GM21528 (cell line): ENCODE results near the gene GPR39.

ENCODE experiments used
- ATAC-seq: cut with Tn5 transposase; IDR thresholded peaks from one replicate; pipeline ENCODE4 v1.9.1; 2021; ENCODE audit warnings: mild to moderate bottlenecking, moderate library complexity; ENCODE audit not compliant: unreplicated experiment, low FRiP score

The GPR39 gene

GRCh38 chr2:132589111-132589830 lies 172.7 kb downstream of the GPR39 start:
- ATAC-seq, result no peak

DNA sequence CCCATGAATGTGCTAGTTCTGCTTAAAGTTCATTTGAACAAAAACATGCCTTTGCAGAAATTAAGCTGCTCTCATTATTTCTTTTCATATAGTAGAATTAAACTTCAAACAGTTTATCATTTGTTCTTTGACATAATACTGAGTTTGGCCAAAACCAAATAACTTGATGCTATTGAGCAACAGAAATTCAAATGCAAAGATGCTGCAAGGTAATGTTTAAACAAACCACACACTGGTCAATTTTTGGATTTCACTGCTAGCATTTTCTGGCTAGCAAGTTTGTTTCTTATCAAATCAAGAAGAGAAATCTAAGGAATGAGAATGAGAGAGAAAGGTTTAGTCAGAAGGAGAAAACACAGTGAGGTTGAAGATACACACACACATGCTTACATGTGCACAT lies 173.4 kb downstream of the GPR39 start:
- ATAC-seq, result no peak

GRCh38 chr2:132593171-132593570 lies 176.6 kb downstream of the GPR39 start:
- ATAC-seq, result no peak

DNA sequence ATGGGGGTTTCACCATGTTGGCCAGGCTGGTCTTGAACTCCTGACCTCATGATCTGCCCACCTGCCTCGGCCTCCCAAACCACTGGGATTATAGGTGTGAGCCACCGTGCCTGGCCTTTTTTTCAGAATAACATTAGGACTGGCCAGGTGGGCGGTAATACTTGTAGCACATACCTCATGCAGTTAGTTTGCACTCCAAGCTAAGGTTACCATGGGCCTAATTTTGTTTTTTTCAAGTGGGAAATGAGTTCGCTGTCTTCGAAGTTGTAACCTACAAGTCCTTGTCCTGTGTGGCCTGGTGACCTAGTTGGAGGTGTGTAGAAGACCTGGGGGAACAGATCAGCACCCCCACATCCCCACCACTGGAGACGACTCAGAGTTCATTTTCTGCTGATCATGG lies 178.6 kb downstream of the GPR39 start:
- ATAC-seq, result no peak

DNA sequence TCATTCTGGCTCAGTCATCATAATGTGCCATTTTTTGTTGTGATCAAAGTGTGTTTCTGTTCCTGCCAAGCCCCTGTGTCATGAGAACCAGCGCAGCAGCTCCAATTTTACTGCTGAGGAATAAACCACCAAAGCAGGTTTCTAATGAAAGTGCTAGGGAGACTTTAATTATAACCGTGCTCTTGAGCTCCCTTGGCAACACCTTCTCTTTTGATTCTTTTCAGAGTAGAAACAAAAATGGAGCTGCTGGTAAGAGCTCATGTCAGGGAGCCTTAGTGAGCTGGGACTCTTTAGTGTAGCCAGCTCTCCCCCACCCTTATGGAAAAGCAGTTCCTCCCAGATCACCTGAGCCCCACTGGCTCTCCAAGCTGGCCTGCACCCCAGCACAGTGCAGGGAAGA lies 179.1 kb downstream of the GPR39 start:
- ATAC-seq, result no peak

DNA sequence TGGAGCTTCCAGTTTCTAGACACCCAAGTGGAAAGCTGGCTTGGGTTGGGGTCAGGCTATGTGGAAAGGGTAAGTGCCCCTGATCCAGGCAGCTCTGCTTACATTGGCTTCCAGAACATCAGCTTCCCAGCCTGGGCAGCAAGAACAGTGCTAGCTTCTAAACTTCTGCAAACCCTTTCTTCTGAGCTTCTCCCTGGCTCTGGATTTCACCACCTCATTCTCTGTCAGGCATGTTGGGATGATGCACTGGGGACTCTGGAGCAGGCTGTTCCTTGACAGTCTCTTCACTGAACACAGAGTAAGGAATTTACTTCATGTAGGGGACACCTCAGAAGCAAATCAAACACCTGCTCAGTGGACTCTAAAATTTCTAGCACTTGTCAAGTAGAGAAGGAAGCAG lies 180.6 kb downstream of the GPR39 start:
- ATAC-seq, result no peak

- ATAC-seq, result no peak
These were observed 181.2 kb downstream of the GPR39 start for GRCh38 chr2:132597831-132598230.

DNA sequence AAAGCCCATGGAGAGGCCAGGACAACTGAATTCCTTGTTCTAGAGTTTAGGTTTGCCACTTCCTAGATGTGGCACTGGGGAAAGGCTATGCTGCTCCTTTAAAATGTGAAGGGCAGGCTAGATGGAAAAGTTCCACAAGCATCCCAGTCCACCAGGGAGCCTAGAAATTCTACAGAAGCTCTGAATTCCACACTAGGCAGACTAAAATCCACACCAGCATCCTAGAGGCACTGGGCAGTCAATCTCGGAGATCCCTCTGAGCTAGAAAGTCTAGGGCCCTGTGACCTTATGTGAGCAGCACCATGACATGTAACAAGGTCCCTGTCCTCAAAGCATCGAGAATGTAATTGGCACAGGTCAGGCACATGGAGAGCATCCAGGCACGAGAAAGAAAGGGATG lies 181.9 kb downstream of the GPR39 start:
- no peak for ATAC-seq

DNA sequence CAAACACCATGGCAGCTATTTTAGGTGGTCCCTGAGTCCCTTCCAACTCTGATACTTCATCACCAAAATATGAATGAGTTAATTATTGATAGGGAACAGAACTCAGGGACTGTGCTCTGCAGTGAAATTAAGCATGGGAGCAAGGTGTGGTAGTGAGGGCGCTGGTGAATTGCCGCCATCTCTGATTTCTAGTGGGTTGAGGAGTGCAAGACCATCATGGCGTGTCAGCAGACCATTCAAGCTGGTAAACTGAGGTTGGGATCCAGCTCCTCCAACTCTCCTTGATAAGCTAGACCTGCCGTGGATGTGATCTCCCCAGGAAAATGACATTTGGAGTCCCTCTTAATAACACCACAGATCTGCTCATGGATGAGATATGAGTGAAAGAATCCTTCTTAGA lies 183.0 kb downstream of the GPR39 start:
- ATAC-seq, result no peak

- ATAC-seq, result no peak
These were observed 188.0 kb downstream of the GPR39 start for GRCh38 chr2:132604561-132604960.

- no peak for ATAC-seq
These were observed 188.9 kb downstream of the GPR39 start for GRCh38 chr2:132605236-132606180.

GRCh38 chr2:132606649-132607048 lies 190.0 kb downstream of the GPR39 start:
- ATAC-seq, result no peak

DNA sequence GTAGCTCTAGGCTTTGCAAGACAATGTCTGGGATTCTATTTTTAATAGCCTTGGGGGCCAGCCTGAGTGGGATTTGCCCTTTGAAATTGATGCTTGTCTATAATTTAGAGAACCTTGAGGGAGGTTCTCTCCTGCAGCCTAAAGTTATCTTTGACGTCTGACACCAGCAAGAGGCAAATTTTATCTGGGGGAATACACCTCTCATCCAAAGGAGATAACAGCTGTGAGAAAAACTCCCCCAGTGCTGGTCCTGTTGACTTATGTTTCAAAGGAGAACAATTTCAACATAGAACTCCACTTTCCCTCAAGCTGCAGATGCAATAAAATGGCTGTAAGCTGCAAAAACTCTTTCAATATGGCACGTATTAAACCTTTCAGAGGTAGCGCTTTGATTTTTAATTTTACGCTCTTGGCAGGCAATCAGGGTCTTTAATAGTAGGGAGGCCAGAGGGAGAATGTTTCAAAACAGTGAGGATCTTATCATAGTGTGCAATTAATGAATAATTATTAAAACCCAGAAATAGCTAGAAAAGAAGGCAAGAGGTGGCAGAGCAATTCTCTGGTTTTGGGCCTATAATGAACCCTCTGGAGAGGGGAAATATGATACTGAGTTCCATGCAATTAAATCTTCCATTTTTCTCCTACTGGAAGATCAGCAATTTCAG lies 191.0 kb downstream of the GPR39 start:
- ATAC-seq, result no peak

DNA sequence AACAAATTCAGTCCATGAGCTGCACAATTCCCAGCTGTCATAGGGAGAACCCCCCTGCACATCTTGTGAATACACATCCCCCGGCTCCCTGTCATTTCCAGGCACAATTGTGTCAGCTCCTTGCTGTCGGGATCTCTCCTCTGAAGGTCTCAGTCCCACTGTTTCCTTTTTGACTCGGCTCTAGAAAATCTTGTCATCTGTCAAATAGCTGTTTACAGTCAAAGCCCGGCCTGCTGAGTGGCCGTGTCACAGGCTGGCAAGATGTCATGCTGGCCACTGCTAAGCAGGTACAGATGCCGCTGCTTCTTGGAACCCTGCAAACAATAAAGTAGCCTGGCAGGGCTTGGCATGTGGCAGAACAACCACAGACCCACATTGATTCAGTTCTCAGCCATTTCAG lies 191.7 kb downstream of the GPR39 start:
- ATAC-seq, result no peak

DNA sequence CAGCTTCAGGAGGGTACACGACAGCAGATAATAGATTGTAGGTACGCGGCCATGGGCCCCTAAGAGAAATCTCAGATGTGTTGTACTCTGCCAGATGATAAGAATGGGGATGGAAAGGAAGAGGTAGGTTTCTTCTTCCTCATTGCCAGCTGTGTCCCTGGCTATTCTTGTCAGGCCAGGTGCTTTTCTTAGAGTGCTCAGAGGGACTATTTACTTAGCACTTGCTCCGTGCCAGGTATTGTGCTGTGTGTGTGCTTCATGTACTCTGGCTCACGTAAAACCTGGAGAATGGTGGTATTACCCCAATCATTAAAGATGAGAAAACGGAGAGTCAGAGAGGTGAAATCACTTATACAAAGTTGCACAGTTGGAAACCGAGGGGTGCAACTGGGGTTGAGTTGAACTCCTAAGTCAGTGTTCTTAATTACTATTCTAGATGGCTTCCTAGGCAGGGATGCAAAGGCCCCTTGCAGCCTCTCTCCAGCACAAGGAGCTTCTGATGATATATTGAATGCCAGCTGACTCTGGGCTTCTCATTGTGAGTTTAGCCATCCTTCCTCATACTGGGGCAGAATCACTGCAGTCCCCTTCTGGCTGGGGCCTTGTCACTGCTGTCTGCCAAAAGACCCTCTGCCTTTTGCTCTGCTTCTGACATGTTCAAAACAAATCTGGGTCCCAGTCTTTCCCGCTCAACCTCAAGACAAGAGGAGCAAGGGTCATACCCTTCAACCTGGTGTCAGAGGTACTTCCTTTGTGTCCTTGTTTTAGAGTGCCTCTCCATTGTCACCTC lies 192.7 kb downstream of the GPR39 start:
- ATAC-seq, result no peak

- no peak for ATAC-seq
These were observed 195.1 kb downstream of the GPR39 start for GRCh38 chr2:132611719-132612118.

DNA sequence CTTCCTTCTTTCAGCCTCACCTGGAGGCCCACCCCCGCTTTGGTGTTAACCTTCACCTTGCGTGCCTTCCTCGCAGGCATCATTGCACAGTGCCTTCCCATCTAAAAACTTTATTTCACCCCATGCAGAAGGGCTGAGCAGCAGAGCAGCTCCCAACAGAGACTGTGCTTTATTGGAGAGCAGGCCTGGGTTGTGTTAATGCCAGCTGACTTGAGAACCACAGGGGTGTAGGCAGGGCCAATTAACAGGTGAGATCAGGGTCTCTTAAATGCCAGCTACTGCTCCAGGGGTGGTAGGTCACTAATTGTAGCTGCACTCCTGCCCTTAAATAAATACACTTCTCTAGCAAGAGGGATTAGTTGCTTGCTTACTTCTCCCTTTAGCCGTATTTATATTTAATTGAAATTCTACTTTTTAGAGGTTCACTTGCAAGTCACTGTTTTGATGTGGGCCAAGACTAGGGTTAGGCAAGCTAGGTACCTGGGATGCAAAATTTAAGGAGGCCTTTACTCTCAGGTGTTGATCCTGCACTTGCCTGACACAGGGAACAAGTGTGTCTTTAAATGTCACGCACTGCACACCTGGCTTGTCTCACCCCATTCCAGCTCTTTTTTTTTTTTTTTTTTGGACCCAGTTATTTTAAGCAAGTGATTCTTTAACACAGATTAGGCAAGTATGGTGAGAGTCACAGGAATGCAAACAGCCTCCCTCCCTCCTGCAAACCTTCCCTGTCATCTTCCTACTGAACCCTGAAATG lies 198.9 kb downstream of the GPR39 start:
- no peak for ATAC-seq

- ATAC-seq, result no peak
These were observed 201.4 kb downstream of the GPR39 start for GRCh38 chr2:132617989-132618388.

- ATAC-seq, result no peak
These were observed 202.1 kb downstream of the GPR39 start for GRCh38 chr2:132618734-132619133.

GRCh38 chr2:132620115-132620514 lies 203.5 kb downstream of the GPR39 start:
- no peak for ATAC-seq
